ENCODE results near the gene NBDY.

- TF ChIP-seq SP1 (IDR thresholded peaks at IDR 0.05), result no peak
- no peak for TF ChIP-seq BHLHE40 (IDR thresholded peaks at IDR 0.05; ENCODE audit: borderline replicate concordance)
- no peak for TF ChIP-seq ZNF384 (IDR thresholded peaks at IDR 0.05)
- TF ChIP-seq LEF1 (IDR thresholded peaks at IDR 0.05; ENCODE audit: borderline replicate concordance), result no peak
- no peak for TF ChIP-seq SUZ12 (IDR thresholded peaks at IDR 0.05)
- no peak for TF ChIP-seq L3MBTL2 (conservative IDR thresholded peaks at IDR 0.05)
- no peak for TF ChIP-seq NFRKB (IDR thresholded peaks at IDR 0.05)
- no peak for TF ChIP-seq TARDBP (IDR thresholded peaks at IDR 0.05)
- TF ChIP-seq FOXA1 (IDR thresholded peaks at IDR 0.05), result no peak
- no peak for TF ChIP-seq FOXM1 (IDR thresholded peaks at IDR 0.05; ENCODE audit: borderline replicate concordance)
- no peak for TF ChIP-seq ELF4 (IDR thresholded peaks at IDR 0.05)
Measured at GRCh38 chrX:56860888-56861287, 131.8 kb downstream of the NBDY start.

All from HEK293T (cell line).